Heart right ventricle (tissue), 16 donors: ENCODE data around the gene ZNF541. TPM values are rescaled to one million over a fixed set of nuclear protein-coding genes. Genes with fewer than 3 reads are reported as not detected.

Experiments
- ATAC-seq, 8 donors: fragments of 200-7000 bp; cut with Tn5 transposase; one replicate each; pipeline ENCODE4 v1.9.1; 2020; ENCODE audit warnings: mild to moderate bottlenecking in 8 of 8, moderate library complexity in 8 of 8, moderate number of reproducible peaks in 1 of 8
- DNase-seq, 2 donors: peaks; one replicate each; pipeline ENCODE4 v3.0.0-alpha.2; 2020
- H3K27ac ChIP-seq, 10 donors: fragments of 200-600 bp; sonication (generic) in 2 of 10; one replicate each; pipeline versions ENCODE4 v1.5.0 to v1.8.0; 2020 to 2022; ENCODE audit warnings: mild to moderate bottlenecking in 3 of 10
- H3K27me3 ChIP-seq, 7 donors: fragments of 200-600 bp; one replicate each; pipeline ENCODE4 v1.8.0; 2021 to 2022; ENCODE audit warnings: mild to moderate bottlenecking in 2 of 7
- H3K36me3 ChIP-seq, 9 donors: fragments of 200-600 bp; sonication (generic) in 1 of 9; one replicate each; pipeline versions ENCODE4 v1.5.0 to v1.8.0; 2020 to 2022; ENCODE audit warnings: mild to moderate bottlenecking in 2 of 9
- H3K4me1 ChIP-seq, 9 donors: fragments of 200-600 bp; sonication (generic) in 1 of 9; one replicate each; pipeline versions ENCODE4 v1.5.0 to v1.8.0; 2020 to 2022; ENCODE audit warnings: mild to moderate bottlenecking in 4 of 9
- H3K4me3 ChIP-seq, 10 donors: fragments of 200-600 bp; sonication (generic) in 2 of 10; one replicate each; pipeline versions ENCODE4 v1.5.0 to v1.8.0; 2020 to 2022; ENCODE audit warnings: mild to moderate bottlenecking in 7 of 10, moderate library complexity in 2 of 10
- H3K9me3 ChIP-seq, 11 donors: fragments of 200-600 bp in 10 of 11; sonication (generic) in 2 of 11; one replicate each; pipeline versions ENCODE4 v1.5.0 to v1.8.0; 2013 to 2022; ENCODE audit warnings: mild to moderate bottlenecking in 2 of 11, control low read depth in 1 of 11, moderate library complexity in 1 of 11
- CTCF ChIP-seq, 9 donors: fragments of 200-600 bp; sonication (generic) in 2 of 9; IDR thresholded peaks; one replicate each; pipeline versions ENCODE4 v1.5.0 to v1.8.0; 2021 to 2022; ENCODE audit warnings: antibody characterized with exemption in 9 of 9, mild to moderate bottlenecking in 5 of 9, moderate library complexity in 1 of 9
- WGBS, 2 donors: extraction: QIAGEN DNeasy Blood & Tissue Kit; methylation state at CpG; one replicate each; pipeline ENCODE4 v1.1.7; 2013; ENCODE audit warnings: inconsistent platforms in 1 of 2; 5-methylcytosine and 5-hydroxymethylcytosine counted together
- intact Hi-C, 10 donors: fragments of 100-400 bp; cut with DNase I; formaldehyde crosslinking; loops; one replicate each; pipeline versions ENCODE4 v1.11.1 to v1.14.2; 2022
- long read RNA-seq, 3 donors: library from polyadenylated mRNA; unstranded; transcript quantifications; one replicate each; pipeline ENCODE4 v2.0.0, GENCODE V29; 2020 to 2021
- polyA plus RNA-seq, 2 donors: library from polyadenylated mRNA; stranded (reverse); fragments of 200-250 nt; gene quantifications; one replicate each; pipeline ENCODE4 v1.2.3, GENCODE V29; 2013
- total RNA-seq, 10 donors: library from RNA; stranded (reverse); fragmentation: NEBNext Ultra II Directional in 3 of 10; extraction: Animal tissue kit (Norgen Biotek cat#: 25700) in 3 of 10; gene quantifications; one replicate each; pipeline versions ENCODE4 v1.2.1 to v1.2.4, GENCODE V29; 2021 to 2023
- donor health status: Arrhythmogenic right ventricular cardiomyopathy.
- donor health status: ischemic (EF 13 %, LVEDD 7.1; RV severe dilation, severe dysfunction).
- donor health status: healthy with polysubstance abuse.
- donor health status: DM: no; HTN: yes; CAD: no.
- donor health status: DM: no; HTN: no; CAD: no.
- donor health status: ischemic (EF 25% LVEDD 6.9; RV normal size, moderate dysfunction).
- donor health status: ischemic (EF 25% LVEDD 5.7; RV mildly dilated, moderate dysfunction).
- donor health status: healthy.
- donor health status: DM: yes; HTN: yes; CAD: no.
- donor health status: Ischemic cardiomyopathy.
- donor health status: ischemic (EF 35%, LVEDD 5.7; RV mildly dilated, moderate dysfunction).
- donor health status: nonischemic (EF 11% LVEDD 7.7; RV severe dilation, severe dysfunction).
- donor health status: DM: yes; HTN: yes; CAD: no.
- donor health status: PGD.
- donor health status: ischemic (EF 29% LVEDD 5.4; RV normal size, mild dysfunction).
- donor health status: nonischemic (EF 23%, LVEDD 6.1; RV moderate dilation, normal function).

The ZNF541 gene
- total RNA-seq: 1 to 10 TPM in 7 of 10 donors, under 1 TPM in 3; 0.56 to 3.7 (median 1.8) TPM
- polyA plus RNA-seq: under 1 TPM; 0.23 to 0.88 TPM
- long read RNA-seq, donor 1: 0 reads
- long read RNA-seq, donor 2: 0 reads
- long read RNA-seq, donor 3, partial matches to known transcripts: 2 of 2 reads
- long read RNA-seq, donor 3, other reads (novel, unspliced or antisense): 0 of 2 reads

- DNase-seq (peak; percentile 54 to 72), ATAC-seq (peak; percentile 69 to 92 (median 78))
- TF ChIP-seq CTCF (IDR thresholded peaks at IDR 0.05): no peak
- Histone ChIP-seq H3K4me1 (peaks cover 0 to 6% (median 5%) of the 10 kb centered on the region in 9 donors), H3K9me3 (no peaks in the 10 kb centered on the region), H3K27me3 (peaks cover 0 to 13% (median 0%) of the 10 kb centered on the region in 7 donors), H3K36me3 (no peaks in the 10 kb centered on the region), H3K27ac (peak within 1 kb of the TSS in 1 of 10 donors; percentile 44), H3K4me3 (peak within 1 kb of the TSS in 9 of 10 donors; percentile 23 to 57 (median 49))
- 15 to 17% methylated on average over 60 to 89 of the region's 89 CpGs for WGBS, 2 donors
- intact Hi-C loops: no loop called here
These were observed at the start of gene ZNF541 for GRCh38 chr19:47573071-47574026. Gene ZNF541, minus strand, starts transcription at chr19:47573148. Its CDS starts 17,292 bp downstream, at chr19:47555856.

- no peak for ATAC-seq
- Histone ChIP-seq H3K9me3 (no peaks in the 10 kb centered on the region), H3K27ac (peak overlapping the region in 2 of 10 donors; percentile 21 to 72), H3K4me1 (peaks cover 6 to 62% (median 36%) of the 10 kb centered on the region in 9 donors), H3K36me3 (peaks cover 0 to 14% (median 0%) of the 10 kb centered on the region in 9 donors), H3K4me3 (no peak overlapping the region), H3K27me3 (no peaks in the 10 kb centered on the region)
- TF ChIP-seq CTCF (IDR thresholded peaks at IDR 0.05): no peak
- intact Hi-C loops: loop anchor here in 7 of 10 donors (5.0 to 10.0 kb wide), 5 partner anchors 43 to 185 kb away; no protein-coding TSS in a partner anchor
- WGBS, 2 donors: 69 to 70% methylated on average over 6 of the region's 6 CpGs
- no peak for DNase-seq
These were observed 46.8 kb upstream of the ZNF541 start for GRCh38 chr19:47619763-47620162.

GRCh38 chr19:47618771-47619170 lies 45.8 kb upstream of the ZNF541 start:
- DNase-seq (peak; percentile 75 to 82), ATAC-seq (peak; percentile 73 to 94 (median 84))
- Histone ChIP-seq H3K9me3 (no peaks in the 10 kb centered on the region), H3K4me3 (no peak overlapping the region), H3K27ac (peak overlapping the region in 8 of 10 donors; percentile 50 to 72 (median 59)), H3K27me3 (no peaks in the 10 kb centered on the region), H3K4me1 (peaks cover 3 to 55% (median 31%) of the 10 kb centered on the region in 9 donors), H3K36me3 (peaks cover 0 to 17% (median 0%) of the 10 kb centered on the region in 9 donors)
- 43 to 51% methylated on average over 14 of the region's 14 CpGs for WGBS, 2 donors
- TF ChIP-seq CTCF (IDR thresholded peaks at IDR 0.05): no peak
- intact Hi-C loops: loop anchor here in 5 of 10 donors (10.0 kb wide), 4 partner anchors 46 to 184 kb away; no protein-coding TSS in a partner anchor

GRCh38 chr19:47615714-47616113 lies 42.8 kb upstream of the ZNF541 start:
- DNase-seq: no peak
- no peak for ATAC-seq
- Histone ChIP-seq H3K4me1 (peaks cover 18 to 70% (median 51%) of the 10 kb centered on the region in 9 donors), H3K27ac (no peak overlapping the region), H3K36me3 (peaks cover 0 to 20% (median 0%) of the 10 kb centered on the region in 9 donors), H3K27me3 (no peaks in the 10 kb centered on the region), H3K4me3 (no peak overlapping the region), H3K9me3 (no peaks in the 10 kb centered on the region)
- WGBS, 2 donors: 84 to 90% methylated on average over 7 of the region's 7 CpGs
- intact Hi-C loops: loop anchor here in 5 of 10 donors (10.0 kb wide), 4 partner anchors 49 to 181 kb away; no protein-coding TSS in a partner anchor
- no peak for TF ChIP-seq CTCF (IDR thresholded peaks at IDR 0.05)
